ENCODE results near the gene GPR26. TPM values are rescaled to one million over a fixed set of nuclear protein-coding genes. Genes with fewer than 3 reads are reported as not detected.

GPR26 gene
- total RNA-seq, 1 donor from 2014 or later, result not detected

GRCh38 chr10:123645615-123646014 is 20.5 kb upstream of the GPR26 start:
- no peak for DNase-seq (ENCODE audit: low read depth)

GRCh38 chr10:123648595-123648994 is 17.6 kb upstream of the GPR26 start:
- no peak for DNase-seq (ENCODE audit: low read depth)

- DNase-seq (ENCODE audit: low read depth), result no peak
Observed at GRCh38 chr10:123649676-123650075, 16.5 kb upstream of the GPR26 start.

GRCh38 chr10:123651421-123652047 is 14.6 kb upstream of the GPR26 start:
- DNase-seq (ENCODE audit: low read depth), result no peak

- no peak for DNase-seq (ENCODE audit: low read depth)
Observed at GRCh38 chr10:123655751-123656150, 10.4 kb upstream of the GPR26 start.

- no peak for DNase-seq (ENCODE audit: low read depth)
Observed at GRCh38 chr10:123663522-123663921, 2.6 kb upstream of the GPR26 start.

- no peak for DNase-seq (ENCODE audit: low read depth)
Observed at GRCh38 chr10:123665491-123666286, 466 bp upstream of the GPR26 start.

- DNase-seq (ENCODE audit: low read depth), result no peak
Observed at GRCh38 chr10:123669886-123670285, 3.7 kb downstream of the GPR26 start.

- DNase-seq (ENCODE audit: low read depth), result no peak
Observed at GRCh38 chr10:123673198-123673597, 7.0 kb downstream of the GPR26 start.

GRCh38 chr10:123674741-123675140 is 8.6 kb downstream of the GPR26 start:
- no peak for DNase-seq (ENCODE audit: low read depth)

GRCh38 chr10:123675811-123676210 is 9.7 kb downstream of the GPR26 start:
- DNase-seq (ENCODE audit: low read depth), result no peak

- DNase-seq (ENCODE audit: low read depth), result no peak
Observed at GRCh38 chr10:123677556-123677955, 11.4 kb downstream of the GPR26 start.

GRCh38 chr10:123678376-123678775 is 12.2 kb downstream of the GPR26 start:
- no peak for DNase-seq (ENCODE audit: low read depth)

GRCh38 chr10:123681285-123681684 is 15.1 kb downstream of the GPR26 start:
- DNase-seq (ENCODE audit: low read depth), result no peak

- DNase-seq (ENCODE audit: low read depth), result no peak
Observed at GRCh38 chr10:123682477-123682876, 16.3 kb downstream of the GPR26 start.

- DNase-seq (ENCODE audit: low read depth), result no peak
Observed at GRCh38 chr10:123683459-123683858, 17.3 kb downstream of the GPR26 start.

- DNase-seq (ENCODE audit: low read depth), result no peak
Observed at GRCh38 chr10:123683865-123684264, 17.7 kb downstream of the GPR26 start.

GRCh38 chr10:123685260-123685659 is 19.1 kb downstream of the GPR26 start:
- DNase-seq (ENCODE audit: low read depth), result no peak

- no peak for DNase-seq (ENCODE audit: low read depth)
Observed at GRCh38 chr10:123687758-123688157, 21.6 kb downstream of the GPR26 start.

- no peak for DNase-seq (ENCODE audit: low read depth)
Observed at GRCh38 chr10:123689880-123690279, 23.7 kb downstream of the GPR26 start.

GRCh38 chr10:123703195-123703790 is 37.1 kb downstream of the GPR26 start:
- no peak for DNase-seq (ENCODE audit: low read depth)

- no peak for DNase-seq (ENCODE audit: low read depth)
Observed at GRCh38 chr10:123704076-123704475, 37.9 kb downstream of the GPR26 start.

- DNase-seq (ENCODE audit: low read depth), result no peak
Observed at GRCh38 chr10:123704812-123705211, 38.7 kb downstream of the GPR26 start.
